ENCODE data around the gene ZG16. TPM values are rescaled to one million over a fixed set of nuclear protein-coding genes. Genes with fewer than 3 reads are reported as not detected.

The ZG16 gene
- total and polyA plus RNA-seq, 2 experiments from 2014 or later = not detected

DNA sequence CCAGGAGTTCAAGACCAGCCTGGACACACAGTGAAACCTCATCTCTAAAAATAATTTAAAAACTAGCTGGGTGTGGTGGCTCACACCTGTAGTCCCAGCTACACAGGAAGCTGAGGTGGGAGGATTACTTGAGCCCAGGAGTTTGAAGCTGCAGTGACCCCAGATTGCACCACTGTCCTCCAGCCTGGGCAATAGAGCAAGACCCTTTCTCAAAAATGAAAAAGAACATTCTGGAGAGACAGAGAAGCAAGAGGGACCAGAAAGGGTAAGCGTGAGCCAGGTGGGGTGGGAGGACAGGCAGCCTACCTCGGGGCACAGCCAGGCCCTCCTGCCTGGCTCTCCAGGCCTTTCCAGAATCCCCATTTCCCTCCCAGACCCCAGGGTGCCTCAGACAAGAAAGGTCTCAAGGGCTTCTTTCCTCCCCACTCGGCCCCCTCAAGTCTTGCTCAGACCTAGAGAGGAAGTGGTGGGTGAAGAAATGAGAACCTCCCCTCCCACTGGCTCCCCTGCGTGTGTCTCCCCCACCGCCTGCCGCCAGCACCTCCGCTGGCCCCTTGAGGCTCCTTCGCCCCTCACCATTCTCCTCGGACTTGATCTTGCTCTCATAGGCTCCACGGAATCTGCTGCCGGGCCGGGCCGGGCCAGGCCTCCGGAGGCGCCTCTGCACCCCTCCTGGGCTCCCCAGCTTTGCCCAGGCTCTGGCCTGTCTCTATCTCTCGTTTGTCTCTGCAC, 32.8 kb upstream of the ZG16 start (continued):
- no peak for TF ChIP-seq EZH2 (IDR thresholded peaks at IDR 0.05; ENCODE audit: low read depth, unreplicated experiment)
- no peak for TF ChIP-seq JUNB (IDR thresholded peaks at IDR 0.05; ENCODE audit: unreplicated experiment)
- TF ChIP-seq ZNF331 (CRISPR knock-in tag; IDR thresholded peaks at IDR 0.05; ENCODE audit: low read depth) = no peak
- no peak for TF ChIP-seq STAT1 (IDR thresholded peaks at IDR 0.05; ENCODE audit: unreplicated experiment)
- TF ChIP-seq, protein P1, sequence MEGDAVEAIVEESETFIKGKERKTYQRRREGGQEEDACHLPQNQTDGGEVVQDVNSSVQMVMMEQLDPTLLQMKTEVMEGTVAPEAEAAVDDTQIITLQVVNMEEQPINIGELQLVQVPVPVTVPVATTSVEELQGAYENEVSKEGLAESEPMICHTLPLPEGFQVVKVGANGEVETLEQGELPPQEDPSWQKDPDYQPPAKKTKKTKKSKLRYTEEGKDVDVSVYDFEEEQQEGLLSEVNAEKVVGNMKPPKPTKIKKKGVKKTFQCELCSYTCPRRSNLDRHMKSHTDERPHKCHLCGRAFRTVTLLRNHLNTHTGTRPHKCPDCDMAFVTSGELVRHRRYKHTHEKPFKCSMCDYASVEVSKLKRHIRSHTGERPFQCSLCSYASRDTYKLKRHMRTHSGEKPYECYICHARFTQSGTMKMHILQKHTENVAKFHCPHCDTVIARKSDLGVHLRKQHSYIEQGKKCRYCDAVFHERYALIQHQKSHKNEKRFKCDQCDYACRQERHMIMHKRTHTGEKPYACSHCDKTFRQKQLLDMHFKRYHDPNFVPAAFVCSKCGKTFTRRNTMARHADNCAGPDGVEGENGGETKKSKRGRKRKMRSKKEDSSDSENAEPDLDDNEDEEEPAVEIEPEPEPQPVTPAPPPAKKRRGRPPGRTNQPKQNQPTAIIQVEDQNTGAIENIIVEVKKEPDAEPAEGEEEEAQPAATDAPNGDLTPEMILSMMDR (conservative IDR thresholded peaks at IDR 0.05; ENCODE audit: low read depth in 2 of 2) = no peak
- TF ChIP-seq, protein P2, sequence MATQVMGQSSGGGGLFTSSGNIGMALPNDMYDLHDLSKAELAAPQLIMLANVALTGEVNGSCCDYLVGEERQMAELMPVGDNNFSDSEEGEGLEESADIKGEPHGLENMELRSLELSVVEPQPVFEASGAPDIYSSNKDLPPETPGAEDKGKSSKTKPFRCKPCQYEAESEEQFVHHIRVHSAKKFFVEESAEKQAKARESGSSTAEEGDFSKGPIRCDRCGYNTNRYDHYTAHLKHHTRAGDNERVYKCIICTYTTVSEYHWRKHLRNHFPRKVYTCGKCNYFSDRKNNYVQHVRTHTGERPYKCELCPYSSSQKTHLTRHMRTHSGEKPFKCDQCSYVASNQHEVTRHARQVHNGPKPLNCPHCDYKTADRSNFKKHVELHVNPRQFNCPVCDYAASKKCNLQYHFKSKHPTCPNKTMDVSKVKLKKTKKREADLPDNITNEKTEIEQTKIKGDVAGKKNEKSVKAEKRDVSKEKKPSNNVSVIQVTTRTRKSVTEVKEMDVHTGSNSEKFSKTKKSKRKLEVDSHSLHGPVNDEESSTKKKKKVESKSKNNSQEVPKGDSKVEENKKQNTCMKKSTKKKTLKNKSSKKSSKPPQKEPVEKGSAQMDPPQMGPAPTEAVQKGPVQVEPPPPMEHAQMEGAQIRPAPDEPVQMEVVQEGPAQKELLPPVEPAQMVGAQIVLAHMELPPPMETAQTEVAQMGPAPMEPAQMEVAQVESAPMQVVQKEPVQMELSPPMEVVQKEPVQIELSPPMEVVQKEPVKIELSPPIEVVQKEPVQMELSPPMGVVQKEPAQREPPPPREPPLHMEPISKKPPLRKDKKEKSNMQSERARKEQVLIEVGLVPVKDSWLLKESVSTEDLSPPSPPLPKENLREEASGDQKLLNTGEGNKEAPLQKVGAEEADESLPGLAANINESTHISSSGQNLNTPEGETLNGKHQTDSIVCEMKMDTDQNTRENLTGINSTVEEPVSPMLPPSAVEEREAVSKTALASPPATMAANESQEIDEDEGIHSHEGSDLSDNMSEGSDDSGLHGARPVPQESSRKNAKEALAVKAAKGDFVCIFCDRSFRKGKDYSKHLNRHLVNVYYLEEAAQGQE (IDR thresholded peaks at IDR 0.05; ENCODE audit: unreplicated experiment) = no peak
- no peak for TF ChIP-seq EZH2phosphoT487 (IDR thresholded peaks at IDR 0.05; ENCODE audit: unreplicated experiment)

DNA sequence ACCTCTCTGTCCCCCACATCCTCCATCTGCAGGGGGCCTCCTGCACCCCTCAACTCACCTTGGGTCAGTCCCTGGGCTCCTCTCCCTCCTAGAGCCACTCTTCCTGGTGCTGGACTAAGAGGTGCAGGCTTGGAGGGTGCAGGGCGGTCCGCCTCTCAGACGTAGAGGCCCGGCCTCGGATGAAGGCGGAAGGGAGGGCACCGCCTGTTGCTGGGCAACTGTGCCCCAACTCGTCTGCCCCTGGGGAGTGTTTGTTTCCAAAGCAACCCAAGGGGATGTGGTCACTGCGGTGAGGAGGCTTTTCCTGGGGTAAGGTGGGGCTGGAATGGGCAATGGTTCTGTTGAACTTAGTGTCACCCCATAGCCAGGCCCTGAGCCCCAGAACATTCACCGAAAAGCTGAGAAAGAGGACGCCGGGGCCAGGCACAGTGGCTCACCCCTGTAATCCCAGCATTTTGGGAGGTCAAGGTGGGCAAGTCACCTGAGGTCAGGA, 32.2 kb upstream of the ZG16 start, which contains the start of gene C16orf54:
Gene C16orf54, minus strand, starts transcription at position 138 of the 493 bp plus-strand sequence. CDS start 1,039 bp downstream, outside the sequence.
- Mint-ChIP-seq H3K36me3 (ENCODE audit: low read depth) (peaks cover 35% of the 10 kb centered on the region), H3K27ac (no peak within 1 kb of the TSS), H3K4me1 (peaks cover 3% of the 10 kb centered on the region), H3K27me3 (ENCODE audit: insufficient read depth, low read depth, poor library complexity) (peaks cover 46% of the 10 kb centered on the region), H3K4me3 (no peak within 1 kb of the TSS), H3K9me3 (peaks cover 40% of the 10 kb centered on the region)
- H3K4me1 ChIP-seq (ENCODE audit: insufficient read depth) = peaks cover 3% of the 10 kb centered on the region; the same call in 1 of the 2 replicates
- H3F3A ChIP-seq (replicated peaks; ENCODE audit: low read depth) = peaks cover 40% of the 10 kb centered on the region
- DNase-seq (ENCODE audit: low spot score) (peak; percentile 50), ATAC-seq (peak; percentile 15)
- H3K27ac ChIP-seq (ENCODE audit: low read depth) = no peak within 1 kb of the TSS
- no peak within 1 kb of the TSS for H3K4me2 ChIP-seq
- H2AFZ ChIP-seq = no peak within 1 kb of the TSS
- no peak within 1 kb of the TSS for H3K4me3 ChIP-seq
- no peaks in the 10 kb centered on the region for H3K79me2 ChIP-seq (replicated peaks; ENCODE audit: insufficient read depth)
- H4K20me1 ChIP-seq (replicated peaks; ENCODE audit: insufficient read depth) = peaks cover 15% of the 10 kb centered on the region
- no peaks in the 10 kb centered on the region for H3K9me2 ChIP-seq (ENCODE audit: insufficient read depth)
- H3K36me3 ChIP-seq (ENCODE audit: insufficient read depth) = no peaks in the 10 kb centered on the region
- no peaks in the 10 kb centered on the region for H3K27me3 ChIP-seq (ENCODE audit: insufficient read depth)
- TF ChIP-seq ZNF114 (CRISPR knock-in tag; IDR thresholded peaks at IDR 0.05) (no peak), EZH2 (IDR thresholded peaks at IDR 0.05; ENCODE audit: low read depth, unreplicated experiment) (no peak), STAT1 (IDR thresholded peaks at IDR 0.05; ENCODE audit: unreplicated experiment) (no peak), POLR2AphosphoS5 (IDR thresholded peaks at IDR 0.05; ENCODE audit: low read depth) (peak; percentile 45)
- TF ChIP-seq, protein P3, sequence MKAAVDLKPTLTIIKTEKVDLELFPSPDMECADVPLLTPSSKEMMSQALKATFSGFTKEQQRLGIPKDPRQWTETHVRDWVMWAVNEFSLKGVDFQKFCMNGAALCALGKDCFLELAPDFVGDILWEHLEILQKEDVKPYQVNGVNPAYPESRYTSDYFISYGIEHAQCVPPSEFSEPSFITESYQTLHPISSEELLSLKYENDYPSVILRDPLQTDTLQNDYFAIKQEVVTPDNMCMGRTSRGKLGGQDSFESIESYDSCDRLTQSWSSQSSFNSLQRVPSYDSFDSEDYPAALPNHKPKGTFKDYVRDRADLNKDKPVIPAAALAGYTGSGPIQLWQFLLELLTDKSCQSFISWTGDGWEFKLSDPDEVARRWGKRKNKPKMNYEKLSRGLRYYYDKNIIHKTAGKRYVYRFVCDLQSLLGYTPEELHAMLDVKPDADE (IDR thresholded peaks at IDR 0.05) = no peak
- TF ChIP-seq, protein P4, sequence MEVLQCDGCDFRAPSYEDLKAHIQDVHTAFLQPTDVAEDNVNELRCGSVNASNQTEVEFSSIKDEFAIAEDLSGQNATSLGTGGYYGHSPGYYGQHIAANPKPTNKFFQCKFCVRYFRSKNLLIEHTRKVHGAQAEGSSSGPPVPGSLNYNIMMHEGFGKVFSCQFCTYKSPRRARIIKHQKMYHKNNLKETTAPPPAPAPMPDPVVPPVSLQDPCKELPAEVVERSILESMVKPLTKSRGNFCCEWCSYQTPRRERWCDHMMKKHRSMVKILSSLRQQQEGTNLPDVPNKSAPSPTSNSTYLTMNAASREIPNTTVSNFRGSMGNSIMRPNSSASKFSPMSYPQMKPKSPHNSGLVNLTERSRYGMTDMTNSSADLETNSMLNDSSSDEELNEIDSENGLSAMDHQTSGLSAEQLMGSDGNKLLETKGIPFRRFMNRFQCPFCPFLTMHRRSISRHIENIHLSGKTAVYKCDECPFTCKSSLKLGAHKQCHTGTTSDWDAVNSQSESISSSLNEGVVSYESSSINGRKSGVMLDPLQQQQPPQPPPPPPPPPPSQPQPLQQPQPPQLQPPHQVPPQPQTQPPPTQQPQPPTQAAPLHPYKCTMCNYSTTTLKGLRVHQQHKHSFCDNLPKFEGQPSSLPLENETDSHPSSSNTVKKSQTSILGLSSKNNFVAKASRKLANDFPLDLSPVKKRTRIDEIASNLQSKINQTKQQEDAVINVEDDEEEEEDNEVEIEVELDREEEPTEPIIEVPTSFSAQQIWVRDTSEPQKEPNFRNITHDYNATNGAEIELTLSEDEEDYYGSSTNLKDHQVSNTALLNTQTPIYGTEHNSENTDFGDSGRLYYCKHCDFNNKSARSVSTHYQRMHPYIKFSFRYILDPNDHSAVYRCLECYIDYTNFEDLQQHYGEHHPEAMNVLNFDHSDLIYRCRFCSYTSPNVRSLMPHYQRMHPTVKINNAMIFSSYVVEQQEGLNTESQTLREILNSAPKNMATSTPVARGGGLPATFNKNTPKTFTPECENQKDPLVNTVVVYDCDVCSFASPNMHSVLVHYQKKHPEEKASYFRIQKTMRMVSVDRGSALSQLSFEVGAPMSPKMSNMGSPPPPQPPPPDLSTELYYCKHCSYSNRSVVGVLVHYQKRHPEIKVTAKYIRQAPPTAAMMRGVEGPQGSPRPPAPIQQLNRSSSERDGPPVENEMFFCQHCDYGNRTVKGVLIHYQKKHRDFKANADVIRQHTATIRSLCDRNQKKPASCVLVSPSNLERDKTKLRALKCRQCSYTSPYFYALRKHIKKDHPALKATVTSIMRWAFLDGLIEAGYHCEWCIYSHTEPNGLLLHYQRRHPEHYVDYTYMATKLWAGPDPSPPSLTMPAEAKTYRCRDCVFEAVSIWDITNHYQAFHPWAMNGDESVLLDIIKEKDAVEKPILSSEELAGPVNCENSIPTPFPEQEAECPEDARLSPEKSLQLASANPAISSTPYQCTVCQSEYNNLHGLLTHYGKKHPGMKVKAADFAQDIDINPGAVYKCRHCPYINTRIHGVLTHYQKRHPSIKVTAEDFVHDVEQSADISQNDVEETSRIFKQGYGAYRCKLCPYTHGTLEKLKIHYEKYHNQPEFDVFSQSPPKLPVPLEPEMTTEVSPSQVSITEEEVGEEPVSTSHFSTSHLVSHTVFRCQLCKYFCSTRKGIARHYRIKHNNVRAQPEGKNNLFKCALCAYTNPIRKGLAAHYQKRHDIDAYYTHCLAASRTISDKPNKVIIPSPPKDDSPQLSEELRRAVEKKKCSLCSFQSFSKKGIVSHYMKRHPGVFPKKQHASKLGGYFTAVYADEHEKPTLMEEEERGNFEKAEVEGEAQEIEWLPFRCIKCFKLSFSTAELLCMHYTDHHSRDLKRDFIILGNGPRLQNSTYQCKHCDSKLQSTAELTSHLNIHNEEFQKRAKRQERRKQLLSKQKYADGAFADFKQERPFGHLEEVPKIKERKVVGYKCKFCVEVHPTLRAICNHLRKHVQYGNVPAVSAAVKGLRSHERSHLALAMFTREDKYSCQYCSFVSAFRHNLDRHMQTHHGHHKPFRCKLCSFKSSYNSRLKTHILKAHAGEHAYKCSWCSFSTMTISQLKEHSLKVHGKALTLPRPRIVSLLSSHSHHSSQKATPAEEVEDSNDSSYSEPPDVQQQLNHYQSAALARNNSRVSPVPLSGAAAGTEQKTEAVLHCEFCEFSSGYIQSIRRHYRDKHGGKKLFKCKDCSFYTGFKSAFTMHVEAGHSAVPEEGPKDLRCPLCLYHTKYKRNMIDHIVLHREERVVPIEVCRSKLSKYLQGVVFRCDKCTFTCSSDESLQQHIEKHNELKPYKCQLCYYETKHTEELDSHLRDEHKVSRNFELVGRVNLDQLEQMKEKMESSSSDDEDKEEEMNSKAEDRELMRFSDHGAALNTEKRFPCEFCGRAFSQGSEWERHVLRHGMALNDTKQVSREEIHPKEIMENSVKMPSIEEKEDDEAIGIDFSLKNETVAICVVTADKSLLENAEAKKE (CRISPR knock-in tag; IDR thresholded peaks at IDR 0.05) = no peak

Measured in GM23338 (cell line).